HEK293 (cell line): Measurements from ENCODE around the gene RIN3.

Experiments
- CTCF ChIA-PET: fragments of 350-600 bp; formaldehyde crosslinking; extraction: SDS; loops from one replicate; lab custom pipeline; 2021; ENCODE audit warnings: antibody characterized with exemption; lab: Yijun Ruan, JAX
- POLR2A ChIA-PET: fragments of 300-600 bp; formaldehyde crosslinking; extraction: SDS; loops from one replicate; lab custom pipeline; 2020; ENCODE audit warnings: antibody characterized with exemption, inconsistent platforms; lab: Yijun Ruan, JAX
- H3K27ac ChIP-seq: fragments of 200-500 bp; sonication (Bioruptor generic); 2 replicates; pipeline ENCODE4 v1.5.1; 2014; ENCODE audit warnings: low read depth, low read length, control low read depth, inconsistent platforms; ENCODE audit errors: extremely low read depth
- H3K36me3 ChIP-seq, 2 experiments: fragments of 200-500 bp in 1 of 2; sonication (Bioruptor generic) in 1 of 2; 1 replicate in 1 of 2; 2 replicates in 1 of 2; pipeline ENCODE4 v1.5.1; 2014 to 2017; ENCODE audit warnings: inconsistent platforms in 2 of 2, low read length in 2 of 2; ENCODE audit not compliant: control insufficient read depth in 2 of 2, insufficient read depth in 1 of 2
- H3K4me1 ChIP-seq: fragments of 200-500 bp; sonication (Bioruptor generic); 2 replicates; pipeline ENCODE4 v1.5.1; 2014; ENCODE audit warnings: mild to moderate bottlenecking, low read length, inconsistent platforms; ENCODE audit not compliant: control insufficient read depth, insufficient read depth
- H3K4me3 ChIP-seq: 2 replicates; pipeline ENCODE4 v1.5.1; 2011; ENCODE audit warnings: low read depth, mild to moderate bottlenecking, control low read depth, low read length, moderate library complexity
- H3K9me3 ChIP-seq: fragments of 200-500 bp; sonication (Bioruptor generic); 2 replicates; pipeline ENCODE4 v1.5.1; 2014; ENCODE audit warnings: low read depth, low read length, inconsistent platforms; ENCODE audit not compliant: control insufficient read depth, insufficient read depth
- GLI2 ChIP-seq: fragments of 450-650 bp; formaldehyde crosslinking; IDR thresholded peaks from 2 replicates; pipeline ENCODE4; 2017; ENCODE audit warnings: missing biosample characterization, missing genetic modification characterization, low read depth, borderline replicate concordance
- KLF16 ChIP-seq: fragments of 450-650 bp; formaldehyde crosslinking; IDR thresholded peaks from 2 replicates; pipeline ENCODE4 v1.5.1; 2017; ENCODE audit warnings: missing biosample characterization, missing genetic modification characterization
- KLF7 ChIP-seq: fragments of 450-650 bp; formaldehyde crosslinking; IDR thresholded peaks from 2 replicates; pipeline ENCODE4 v1.5.1; 2016; ENCODE audit warnings: missing biosample characterization, missing genetic modification characterization, borderline replicate concordance
- YY1 ChIP-seq: fragments of 450-650 bp; formaldehyde crosslinking; IDR thresholded peaks from 2 replicates; pipeline ENCODE4 v1.5.1; 2018; ENCODE audit warnings: missing biosample characterization, missing genetic modification characterization
- ZFP3 ChIP-seq: fragments of 450-650 bp; formaldehyde crosslinking; IDR thresholded peaks from 2 replicates; pipeline ENCODE4 v1.5.1; 2016; ENCODE audit warnings: low read depth, missing biosample characterization, missing genetic modification characterization
- ZFP41 ChIP-seq: fragments of 450-650 bp; formaldehyde crosslinking; IDR thresholded peaks from 2 replicates; pipeline ENCODE4 v1.5.1; 2016; ENCODE audit warnings: missing biosample characterization, missing genetic modification characterization, borderline replicate concordance
- ZIC2 ChIP-seq: fragments of 450-650 bp; formaldehyde crosslinking; IDR thresholded peaks from 2 replicates; pipeline ENCODE4 v1.5.1; 2016; ENCODE audit warnings: missing biosample characterization, missing genetic modification characterization
- ZNF214 ChIP-seq: fragments of 450-650 bp; formaldehyde crosslinking; IDR thresholded peaks from 2 replicates; pipeline ENCODE4 v1.5.1; 2017; ENCODE audit warnings: missing biosample characterization, mild to moderate bottlenecking, missing genetic modification characterization, borderline replicate concordance
- ZNF239 ChIP-seq: fragments of 450-650 bp; formaldehyde crosslinking; IDR thresholded peaks from 2 replicates; pipeline ENCODE4 v1.5.1; 2016; ENCODE audit warnings: missing biosample characterization, missing genetic modification characterization
- ZNF274 ChIP-seq, 2 experiments: fragments of 200-500 bp in 1 of 2; fragments of 450-650 bp in 1 of 2; sonication (Bioruptor generic) in 1 of 2; formaldehyde crosslinking in 1 of 2; IDR thresholded peaks; 2 replicates each; pipeline versions ENCODE4 v1.5.1 to v1.6.1; 2014 to 2016; ENCODE audit warnings: borderline replicate concordance in 1 of 2, inconsistent platforms in 1 of 2, low read length in 1 of 2, missing biosample characterization in 1 of 2, missing genetic modification characterization in 1 of 2
- ZNF350 ChIP-seq: fragments of 450-650 bp; formaldehyde crosslinking; IDR thresholded peaks from 2 replicates; pipeline ENCODE4 v1.5.0; 2017; ENCODE audit warnings: missing biosample characterization, mild to moderate bottlenecking, missing genetic modification characterization
- ZNF521 ChIP-seq: fragments of 450-650 bp; formaldehyde crosslinking; IDR thresholded peaks from 2 replicates; pipeline ENCODE4 v1.5.1; 2017; ENCODE audit warnings: missing biosample characterization, mild to moderate bottlenecking, missing genetic modification characterization
- ZNF544 ChIP-seq: fragments of 450-650 bp; formaldehyde crosslinking; IDR thresholded peaks from 2 replicates; pipeline ENCODE4 v1.5.0; 2017; ENCODE audit warnings: missing biosample characterization, missing genetic modification characterization
- ZNF549 ChIP-seq: fragments of 450-650 bp; IDR thresholded peaks from 2 replicates; pipeline ENCODE4 v1.5.1; 2018; ENCODE audit warnings: missing biosample characterization, missing genetic modification characterization, mild to moderate bottlenecking, inconsistent platforms, moderate library complexity
- ZNF600 ChIP-seq: fragments of 450-650 bp; formaldehyde crosslinking; IDR thresholded peaks from 2 replicates; pipeline ENCODE4 v1.5.1; 2016; ENCODE audit warnings: missing biosample characterization, missing genetic modification characterization
- ZNF621 ChIP-seq: fragments of 450-650 bp; formaldehyde crosslinking; IDR thresholded peaks from 2 replicates; pipeline ENCODE4 v1.5.1; 2017; ENCODE audit warnings: missing biosample characterization, missing genetic modification characterization
- ZNF629 ChIP-seq: fragments of 450-650 bp; formaldehyde crosslinking; IDR thresholded peaks from 2 replicates; pipeline ENCODE4 v1.5.1; 2017; ENCODE audit warnings: missing biosample characterization, missing genetic modification characterization
- ZNF76 ChIP-seq: fragments of 450-650 bp; formaldehyde crosslinking; IDR thresholded peaks from 2 replicates; pipeline ENCODE4; 2016; ENCODE audit warnings: low read depth, missing biosample characterization, missing genetic modification characterization, borderline replicate concordance
- ZSCAN23 ChIP-seq: fragments of 450-650 bp; formaldehyde crosslinking; IDR thresholded peaks from 2 replicates; pipeline ENCODE4 v1.5.1; 2016; ENCODE audit warnings: missing biosample characterization, missing genetic modification characterization
- TF ChIP-seq, protein P1 (sequence below): fragments of 450-650 bp; formaldehyde crosslinking; IDR thresholded peaks from 2 replicates; pipeline ENCODE4 v1.5.1; 2016; ENCODE audit warnings: missing biosample characterization, missing genetic modification characterization, low read depth
- TF ChIP-seq, protein P2 (sequence below): fragments of 450-650 bp; formaldehyde crosslinking; IDR thresholded peaks from 2 replicates; pipeline ENCODE4 v1.5.1; 2017; ENCODE audit warnings: missing biosample characterization, missing genetic modification characterization

RIN3 gene

DNA sequence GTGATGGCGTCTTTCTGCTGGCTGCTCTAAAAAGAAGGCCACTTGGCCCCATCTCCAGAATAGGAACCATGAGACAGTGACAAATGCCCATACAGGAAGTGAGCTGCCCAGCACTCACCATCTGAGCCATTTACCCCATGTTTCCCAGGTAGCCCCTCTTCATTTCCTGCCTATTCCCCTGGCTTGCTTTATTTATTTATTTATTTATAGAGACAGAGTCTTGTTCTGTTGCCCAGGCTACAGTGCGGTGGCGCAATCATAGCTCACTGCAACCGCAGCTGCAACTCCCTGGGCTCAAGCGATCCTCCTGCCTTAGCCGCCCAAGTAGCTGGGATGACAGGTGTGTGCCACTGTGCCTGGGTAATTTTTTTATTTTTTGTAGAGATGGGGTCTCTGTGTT lies 71.2 kb downstream of the RIN3 start:
- ChIA-PET CTCF (interaction anchor here (0.6 kb wide), 1 partner anchor 10 kb away, joined by 3 read pairs; no protein-coding TSS in a partner anchor), POLR2A (no interaction called here)
- H3K9me3 ChIP-seq = no peaks in the 10 kb centered on the region
- no peaks in the 10 kb centered on the region for H3K4me1 ChIP-seq
- H3K4me3 ChIP-seq = no peak overlapping the region
- H3K27ac ChIP-seq = no peak overlapping the region
- TF ChIP-seq, protein P1, sequence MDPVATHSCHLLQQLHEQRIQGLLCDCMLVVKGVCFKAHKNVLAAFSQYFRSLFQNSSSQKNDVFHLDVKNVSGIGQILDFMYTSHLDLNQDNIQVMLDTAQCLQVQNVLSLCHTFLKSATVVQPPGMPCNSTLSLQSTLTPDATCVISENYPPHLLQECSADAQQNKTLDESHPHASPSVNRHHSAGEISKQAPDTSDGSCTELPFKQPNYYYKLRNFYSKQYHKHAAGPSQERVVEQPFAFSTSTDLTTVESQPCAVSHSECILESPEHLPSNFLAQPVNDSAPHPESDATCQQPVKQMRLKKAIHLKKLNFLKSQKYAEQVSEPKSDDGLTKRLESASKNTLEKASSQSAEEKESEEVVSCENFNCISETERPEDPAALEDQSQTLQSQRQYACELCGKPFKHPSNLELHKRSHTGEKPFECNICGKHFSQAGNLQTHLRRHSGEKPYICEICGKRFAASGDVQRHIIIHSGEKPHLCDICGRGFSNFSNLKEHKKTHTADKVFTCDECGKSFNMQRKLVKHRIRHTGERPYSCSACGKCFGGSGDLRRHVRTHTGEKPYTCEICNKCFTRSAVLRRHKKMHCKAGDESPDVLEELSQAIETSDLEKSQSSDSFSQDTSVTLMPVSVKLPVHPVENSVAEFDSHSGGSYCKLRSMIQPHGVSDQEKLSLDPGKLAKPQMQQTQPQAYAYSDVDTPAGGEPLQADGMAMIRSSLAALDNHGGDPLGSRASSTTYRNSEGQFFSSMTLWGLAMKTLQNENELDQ (tag by site-specific recombination) = no peak
- no peak for TF ChIP-seq ZNF274 (IDR thresholded peaks at IDR 0.05; ENCODE audit: low read length)
- TF ChIP-seq ZNF274 (tag by site-specific recombination; IDR thresholded peaks at IDR 0.05; ENCODE audit: borderline replicate concordance) = no peak
- TF ChIP-seq KLF7 (tag by site-specific recombination) = no peak
- no peak for TF ChIP-seq ZNF600
- no peak for TF ChIP-seq ZNF629 (tag by site-specific recombination)
- TF ChIP-seq ZNF350 = no peak
- TF ChIP-seq ZNF544 (tag by site-specific recombination) = no peak
- TF ChIP-seq ZNF621 = no peak
- TF ChIP-seq ZNF549 (tag by site-specific recombination) = no peak
- TF ChIP-seq YY1 = no peak
- TF ChIP-seq ZNF239 = no peak
- TF ChIP-seq ZIC2 (tag by site-specific recombination) = no peak
- TF ChIP-seq ZNF521 = no peak
- no peak for TF ChIP-seq GLI2 (tag by site-specific recombination)
- no peak for TF ChIP-seq KLF16 (tag by site-specific recombination)
- TF ChIP-seq ZNF214 (tag by site-specific recombination) = no peak
- no peak for TF ChIP-seq ZSCAN23 (tag by site-specific recombination)
- H3K36me3 ChIP-seq = no peaks in the 10 kb centered on the region

DNA sequence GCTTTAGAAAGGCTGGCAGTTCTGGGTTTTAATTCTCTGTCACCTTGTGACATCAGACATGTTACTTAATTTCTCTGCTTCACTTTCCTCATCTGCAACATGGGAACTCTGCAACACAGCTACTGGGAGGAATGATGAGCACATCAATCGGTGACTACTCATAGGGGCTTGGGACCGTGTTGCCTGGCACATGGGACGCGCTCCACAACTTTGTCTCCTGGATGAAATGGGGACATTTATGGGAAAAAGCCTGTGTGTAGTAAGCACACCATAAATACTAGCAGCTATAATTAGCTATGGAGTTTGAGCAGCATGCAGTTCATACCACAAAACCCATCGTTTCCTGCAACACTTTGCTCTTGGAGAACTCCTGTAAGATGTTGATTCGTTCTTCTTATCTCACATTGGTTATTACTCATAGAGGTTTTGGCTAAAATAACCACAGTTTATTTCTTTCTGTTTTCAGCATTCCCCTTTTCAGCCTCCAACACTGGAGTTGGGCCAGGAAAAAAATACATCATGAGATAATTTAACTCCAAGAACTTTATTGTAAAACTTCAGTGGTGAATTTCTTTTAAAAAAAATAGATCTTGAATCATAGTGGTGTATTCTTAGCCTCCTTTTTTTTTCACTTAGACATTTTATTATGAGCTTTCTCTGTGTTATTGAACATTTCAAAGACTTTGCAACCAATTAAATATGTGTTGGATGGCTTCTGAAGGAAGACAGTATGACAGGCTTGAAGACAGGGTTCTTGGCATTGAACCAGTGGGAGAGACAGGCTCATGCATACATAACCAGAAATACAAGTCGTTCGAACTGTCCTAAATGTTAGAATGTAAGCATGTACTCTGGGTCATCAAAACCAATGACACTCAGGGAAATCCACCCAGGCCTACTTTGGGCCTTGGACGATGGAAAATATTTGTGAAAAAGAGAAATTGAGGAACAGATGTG lies 72.7 kb downstream of the RIN3 start:
- POLR2A ChIA-PET = no interaction called here
- H3K36me3 ChIP-seq = no peaks in the 10 kb centered on the region
- CTCF ChIA-PET = interaction anchor here (1.1 to 1.3 kb wide), 4 partner anchors 9 to 46 kb away, joined by 3 to 4 read pairs (median 3); no protein-coding TSS in a partner anchor
- no peak overlapping the region for H3K27ac ChIP-seq
- no peak overlapping the region for H3K4me3 ChIP-seq
- no peaks in the 10 kb centered on the region for H3K4me1 ChIP-seq
- no peak for TF ChIP-seq ZFP41 (tag by site-specific recombination)
- no peak for TF ChIP-seq ZNF76 (tag by site-specific recombination)
- TF ChIP-seq, protein P2, sequence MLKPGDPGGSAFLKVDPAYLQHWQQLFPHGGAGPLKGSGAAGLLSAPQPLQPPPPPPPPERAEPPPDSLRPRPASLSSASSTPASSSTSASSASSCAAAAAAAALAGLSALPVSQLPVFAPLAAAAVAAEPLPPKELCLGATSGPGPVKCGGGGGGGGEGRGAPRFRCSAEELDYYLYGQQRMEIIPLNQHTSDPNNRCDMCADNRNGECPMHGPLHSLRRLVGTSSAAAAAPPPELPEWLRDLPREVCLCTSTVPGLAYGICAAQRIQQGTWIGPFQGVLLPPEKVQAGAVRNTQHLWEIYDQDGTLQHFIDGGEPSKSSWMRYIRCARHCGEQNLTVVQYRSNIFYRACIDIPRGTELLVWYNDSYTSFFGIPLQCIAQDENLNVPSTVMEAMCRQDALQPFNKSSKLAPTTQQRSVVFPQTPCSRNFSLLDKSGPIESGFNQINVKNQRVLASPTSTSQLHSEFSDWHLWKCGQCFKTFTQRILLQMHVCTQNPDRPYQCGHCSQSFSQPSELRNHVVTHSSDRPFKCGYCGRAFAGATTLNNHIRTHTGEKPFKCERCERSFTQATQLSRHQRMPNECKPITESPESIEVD (tag by site-specific recombination) = no peak
- no peak for TF ChIP-seq ZFP3 (tag by site-specific recombination)
- H3K9me3 ChIP-seq = no peaks in the 10 kb centered on the region
